Left lung (tissue), 10 donors: Measurements from ENCODE around the gene ZMAT2. TPM values are rescaled to one million over a fixed set of nuclear protein-coding genes. Genes with fewer than 3 reads are reported as not detected.
"Not testable (repeated sequence)": the region's sequence is repeated elsewhere in the genome, so short reads cannot be mapped to it uniquely, and the experiment has no call there.

Experiments used
- ATAC-seq: fragments of 200-7000 bp; cut with Tn5 transposase; one replicate; pipeline ENCODE4 v1.9.1; 2020; ENCODE audit warnings: moderate library complexity
- DNase-seq, 4 donors: peaks; one replicate each; pipeline ENCODE4 v3.0.0-alpha.2; 2013 to 2020
- H3K27ac ChIP-seq, 2 donors: fragments of 200-600 bp; sonication (generic) in 1 of 2; one replicate each; pipeline versions ENCODE4 v1.5.0 to v1.8.0; 2020 to 2021
- H3K27me3 ChIP-seq, 2 donors: fragments of 200-600 bp; sonication (generic) in 1 of 2; one replicate each; pipeline versions ENCODE4 v1.5.0 to v1.8.0; 2020 to 2021
- H3K36me3 ChIP-seq, 2 donors: fragments of 200-600 bp; sonication (generic) in 1 of 2; one replicate each; pipeline versions ENCODE4 v1.5.0 to v1.8.0; 2020 to 2021
- H3K4me1 ChIP-seq, 2 donors: fragments of 200-600 bp; one replicate each; pipeline ENCODE4 v1.8.0; 2021
- H3K4me3 ChIP-seq, 2 donors: fragments of 200-600 bp; sonication (generic) in 1 of 2; one replicate each; pipeline versions ENCODE4 v1.5.0 to v1.8.0; 2020 to 2021; ENCODE audit warnings: mild to moderate bottlenecking in 1 of 2
- H3K9me3 ChIP-seq, 2 donors: fragments of 200-600 bp; sonication (generic) in 1 of 2; one replicate each; pipeline versions ENCODE4 v1.5.0 to v1.8.0; 2020 to 2021
- intact Hi-C, 2 donors: fragments of 100-400 bp; cut with DNase I; formaldehyde crosslinking; loops; one replicate each; pipeline versions ENCODE4 v1.11.2 to v1.14.2; 2022
- polyA plus RNA-seq, 6 donors: library from polyadenylated mRNA; unstranded; fragments of 120-200 nt; gene quantifications; one replicate each; pipeline ENCODE4 v1.2.1, GENCODE V29; 2013; ENCODE audit not compliant: insufficient read length in 6 of 6
- total RNA-seq, 2 donors: library from RNA; stranded (reverse); fragmentation: NEBNext Ultra II Directional; extraction: Animal tissue kit (Norgen Biotek cat#: 25700); gene quantifications; one replicate each; pipeline ENCODE4 v1.2.1, GENCODE V29; 2021
- TF ChIP-seq, protein P1 (sequence below), 2 donors: fragments of 200-600 bp; sonication (generic) in 1 of 2; IDR thresholded peaks; one replicate each; pipeline versions ENCODE4 v1.5.0 to v1.8.0; 2021; ENCODE audit warnings: antibody characterized with exemption in 2 of 2
- donor health status: DM: no; HTN: yes; CAD: no.
- donor health status: DM: no; HTN: no; CAD: no.

Gene ZMAT2
- total and polyA plus RNA-seq, 8 donors: 40.6 to 133 (median 110) TPM

GRCh38 chr5:140710899-140711552, 10.8 kb downstream of the ZMAT2 start:
- TF ChIP-seq, protein P1, sequence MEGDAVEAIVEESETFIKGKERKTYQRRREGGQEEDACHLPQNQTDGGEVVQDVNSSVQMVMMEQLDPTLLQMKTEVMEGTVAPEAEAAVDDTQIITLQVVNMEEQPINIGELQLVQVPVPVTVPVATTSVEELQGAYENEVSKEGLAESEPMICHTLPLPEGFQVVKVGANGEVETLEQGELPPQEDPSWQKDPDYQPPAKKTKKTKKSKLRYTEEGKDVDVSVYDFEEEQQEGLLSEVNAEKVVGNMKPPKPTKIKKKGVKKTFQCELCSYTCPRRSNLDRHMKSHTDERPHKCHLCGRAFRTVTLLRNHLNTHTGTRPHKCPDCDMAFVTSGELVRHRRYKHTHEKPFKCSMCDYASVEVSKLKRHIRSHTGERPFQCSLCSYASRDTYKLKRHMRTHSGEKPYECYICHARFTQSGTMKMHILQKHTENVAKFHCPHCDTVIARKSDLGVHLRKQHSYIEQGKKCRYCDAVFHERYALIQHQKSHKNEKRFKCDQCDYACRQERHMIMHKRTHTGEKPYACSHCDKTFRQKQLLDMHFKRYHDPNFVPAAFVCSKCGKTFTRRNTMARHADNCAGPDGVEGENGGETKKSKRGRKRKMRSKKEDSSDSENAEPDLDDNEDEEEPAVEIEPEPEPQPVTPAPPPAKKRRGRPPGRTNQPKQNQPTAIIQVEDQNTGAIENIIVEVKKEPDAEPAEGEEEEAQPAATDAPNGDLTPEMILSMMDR (IDR thresholded peaks at IDR 0.05): no peak
- DNase-seq (peak; percentile 83 to 91 (median 90)), ATAC-seq (peak; percentile 93)
- Histone ChIP-seq H3K9me3 (no peaks in the 10 kb centered on the region), H3K4me1 (peaks cover 0 to 10% of the 10 kb centered on the region in 2 donors), H3K4me3 (peak overlapping the region; percentile 47 to 67), H3K36me3 (peaks cover 0 to 17% of the 10 kb centered on the region in 2 donors), H3K27ac (peak overlapping the region; percentile 90 to 93), H3K27me3 (no peaks in the 10 kb centered on the region)
- intact Hi-C loops: no loop called here

GRCh38 chr5:140711794-140712193, 11.5 kb downstream of the ZMAT2 start:
- DNase-seq (no peak), ATAC-seq (no peak)
- Histone ChIP-seq H3K9me3 (no peaks in the 10 kb centered on the region), H3K36me3 (peaks cover 0 to 10% of the 10 kb centered on the region in 2 donors), H3K27me3 (no peaks in the 10 kb centered on the region), H3K4me3 (peak overlapping the region in 1 of 2 donors; percentile 67), H3K27ac (peak overlapping the region; percentile 90 to 93), H3K4me1 (peaks cover 0 to 10% of the 10 kb centered on the region in 2 donors)
- intact Hi-C loops: no loop called here
- TF ChIP-seq, protein P1 (IDR thresholded peaks at IDR 0.05): no peak

DNA sequence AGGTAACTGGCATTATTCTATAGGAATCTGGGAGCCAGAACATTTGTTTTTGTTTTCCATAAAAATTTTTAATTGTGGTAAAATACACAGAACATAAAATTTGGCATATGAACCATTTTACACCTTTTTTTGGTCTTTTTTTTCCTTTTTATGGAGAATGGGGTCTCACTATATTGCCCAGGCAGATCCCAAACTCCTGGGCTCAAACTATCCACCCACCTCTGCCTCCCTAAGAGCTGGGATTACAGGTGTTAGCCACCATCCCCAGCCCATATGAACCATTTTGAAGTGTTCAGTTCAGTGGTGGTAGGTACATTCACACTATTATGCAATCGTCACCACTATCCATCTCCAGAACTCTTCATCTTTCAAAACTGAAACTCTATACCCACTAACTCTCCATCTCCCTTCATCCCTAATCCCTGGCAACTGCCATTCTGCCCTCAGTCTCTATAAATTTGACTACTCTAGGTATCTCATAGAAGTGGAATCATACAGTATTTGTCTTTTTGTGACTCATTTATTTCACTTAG, 13.4 kb downstream of the ZMAT2 start:
- intact Hi-C loops: no loop called here
- Histone ChIP-seq H3K4me1 (peaks cover 0 to 10% of the 10 kb centered on the region in 2 donors), H3K9me3 (no peaks in the 10 kb centered on the region), H3K4me3 (no peak overlapping the region), H3K27me3 (no peaks in the 10 kb centered on the region), H3K27ac (no peak overlapping the region), H3K36me3 (no peaks in the 10 kb centered on the region)
- no peak for DNase-seq
- TF ChIP-seq, protein P1 (IDR thresholded peaks at IDR 0.05): no peak
- no peak for ATAC-seq

GRCh38 chr5:140716238-140716637, 16.0 kb downstream of the ZMAT2 start:
- H3K27me3 ChIP-seq, H3K9me3 ChIP-seq, H3K36me3 ChIP-seq, H3K27ac ChIP-seq, ATAC-seq, DNase-seq, intact Hi-C loops, H3K4me1 ChIP-seq, H3K4me3 ChIP-seq: not testable (repeated sequence)

DNA sequence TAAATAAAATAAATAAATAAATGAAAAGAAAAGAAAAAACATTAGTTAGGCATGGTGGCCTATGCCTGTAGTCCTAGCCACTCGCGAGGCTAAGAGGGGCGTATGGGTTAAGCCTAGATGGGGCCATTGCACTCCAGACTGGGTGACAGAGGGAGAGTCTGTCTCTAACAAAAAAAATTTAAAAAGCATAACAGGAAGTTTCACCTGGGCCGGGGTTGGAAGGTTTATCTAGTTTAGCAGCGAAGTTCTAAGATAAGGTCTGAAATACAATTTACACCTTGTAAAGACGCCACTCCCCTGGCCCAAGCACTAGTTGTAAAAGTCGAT, 18.0 kb downstream of the ZMAT2 start:
- Histone ChIP-seq H3K4me3 (no peak overlapping the region), H3K9me3 (no peaks in the 10 kb centered on the region), H3K36me3 (no peaks in the 10 kb centered on the region), H3K27ac (no peak overlapping the region), H3K27me3 (peaks cover 0 to 9% of the 10 kb centered on the region in 2 donors), H3K4me1 (no peaks in the 10 kb centered on the region)
- intact Hi-C loops: no loop called here
- DNase-seq (no peak), ATAC-seq (no peak)
- TF ChIP-seq, protein P1 (IDR thresholded peaks at IDR 0.05): no peak

GRCh38 chr5:140720738-140721137, 20.5 kb downstream of the ZMAT2 start:
- H3K9me3 ChIP-seq, DNase-seq, H3K36me3 ChIP-seq, H3K4me1 ChIP-seq, H3K27ac ChIP-seq, H3K4me3 ChIP-seq, ATAC-seq: not testable (repeated sequence)
- intact Hi-C loops: loop anchor here in 1 of 2 donors (10.0 kb wide), 1 partner anchor 356 kb away; the partner anchor contains the start of gene SLC4A9
- peaks cover 0 to 28% of the 10 kb centered on the region in 2 donors for H3K27me3 ChIP-seq

DNA sequence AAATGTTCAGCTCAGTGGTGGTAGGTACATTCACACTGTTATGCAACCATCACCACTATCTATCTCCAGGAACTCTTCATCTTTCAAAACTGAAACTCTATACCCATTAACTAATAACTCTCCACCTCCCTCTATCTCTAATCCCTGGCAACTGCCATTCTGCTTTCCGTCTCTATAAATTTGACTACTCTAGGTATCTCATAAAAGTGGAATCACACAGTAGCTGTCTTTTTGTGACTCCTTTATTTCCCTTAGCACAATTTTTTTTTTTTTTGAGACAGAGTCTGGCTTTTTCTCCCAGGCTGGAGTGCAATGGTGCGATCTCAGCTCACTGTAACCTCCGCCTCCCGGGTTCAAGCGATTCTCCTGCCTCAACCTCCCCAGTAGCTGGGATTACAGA, 21.1 kb downstream of the ZMAT2 start:
- ATAC-seq, H3K9me3 ChIP-seq, DNase-seq, H3K36me3 ChIP-seq, H3K4me1 ChIP-seq, H3K4me3 ChIP-seq, H3K27ac ChIP-seq: not testable (repeated sequence)
- H3K27me3 ChIP-seq: peaks cover 0 to 34% of the 10 kb centered on the region in 2 donors
- intact Hi-C loops: loop anchor here in 1 of 2 donors (10.0 kb wide), 1 partner anchor 357 kb away; the partner anchor contains the start of gene SLC4A9
